GM12874 (cell line): ENCODE measurements around the gene ABCC9.

Experiments
- CTCF ChIP-seq: IDR thresholded peaks from 2 replicates; pipeline ENCODE4 v1.5.1; 2011; ENCODE audit warnings: low read depth, mild to moderate bottlenecking, control low read depth, low read length, moderate library complexity; ENCODE audit not compliant: insufficient read depth

Gene ABCC9

GRCh38 chr12:21815306-21816062 lies 125.7 kb downstream of the ABCC9 start:
- TF ChIP-seq CTCF: no peak

- no peak for TF ChIP-seq CTCF
Measured at GRCh38 chr12:21814814-21815213, 126.4 kb downstream of the ABCC9 start.

GRCh38 chr12:21814327-21814726 lies 126.9 kb downstream of the ABCC9 start:
- TF ChIP-seq CTCF: no peak

GRCh38 chr12:21813751-21814150 lies 127.5 kb downstream of the ABCC9 start:
- no peak for TF ChIP-seq CTCF

GRCh38 chr12:21813125-21813524 lies 128.1 kb downstream of the ABCC9 start:
- no peak for TF ChIP-seq CTCF

- TF ChIP-seq CTCF: no peak
Measured at GRCh38 chr12:21809100-21809499, 132.1 kb downstream of the ABCC9 start.

- no peak for TF ChIP-seq CTCF
Measured at GRCh38 chr12:21806255-21806654, 135.0 kb downstream of the ABCC9 start.
